HG03060 (cell line): ENCODE results near the gene COL23A1.
"Not testable (repeated sequence)": the region's sequence is repeated elsewhere in the genome, so short reads cannot be mapped to it uniquely, and the experiment has no call there.

ENCODE experiments used
- ATAC-seq: cut with Tn5 transposase; IDR thresholded peaks from one replicate; pipeline ENCODE4 v1.9.1; 2021; ENCODE audit warnings: low read depth, moderate number of reproducible peaks; ENCODE audit not compliant: unreplicated experiment

COL23A1 gene

GRCh38 chr5:178210073-178210535, 380.1 kb downstream of the COL23A1 start:
- ATAC-seq: no peak

DNA sequence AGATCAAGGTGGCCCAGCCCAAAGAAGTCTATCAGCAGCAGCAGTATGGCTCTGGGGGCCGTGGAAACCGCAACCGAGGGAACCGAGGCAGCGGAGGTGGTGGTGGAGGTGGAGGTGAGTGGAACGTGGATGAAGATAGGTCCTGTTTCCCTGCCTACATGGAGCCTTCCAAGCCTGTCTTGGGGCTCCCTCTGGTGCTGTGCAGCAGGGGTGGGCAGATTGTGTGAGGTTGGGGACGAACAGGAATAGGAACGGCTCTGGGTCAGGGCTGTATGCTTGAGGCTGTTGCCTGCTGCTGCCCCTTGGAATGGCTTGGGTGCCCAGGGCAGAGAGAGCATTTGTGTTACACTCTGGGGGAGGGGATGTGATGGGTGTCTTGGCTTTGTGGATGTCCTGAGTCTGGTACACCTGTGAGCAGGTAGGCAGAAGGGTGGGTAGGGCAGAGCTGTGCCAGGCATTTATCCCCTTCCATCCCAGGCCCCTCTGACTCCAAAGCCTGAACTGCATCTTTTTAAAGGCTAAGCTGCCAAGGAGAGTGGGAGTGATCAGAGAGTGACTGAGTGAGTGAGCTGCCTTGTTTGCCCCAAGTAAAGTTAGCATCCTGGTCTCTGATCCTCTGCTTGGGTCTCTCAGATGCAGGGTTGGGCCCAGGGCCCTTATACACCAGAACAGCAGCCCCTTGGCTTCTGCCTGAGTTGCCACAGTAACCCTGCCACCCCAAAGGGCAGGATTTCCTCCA, 380.7 kb downstream of the COL23A1 start:
- ATAC-seq: no peak

GRCh38 chr5:178208540-178209227, 381.5 kb downstream of the COL23A1 start:
- ATAC-seq: no peak

DNA sequence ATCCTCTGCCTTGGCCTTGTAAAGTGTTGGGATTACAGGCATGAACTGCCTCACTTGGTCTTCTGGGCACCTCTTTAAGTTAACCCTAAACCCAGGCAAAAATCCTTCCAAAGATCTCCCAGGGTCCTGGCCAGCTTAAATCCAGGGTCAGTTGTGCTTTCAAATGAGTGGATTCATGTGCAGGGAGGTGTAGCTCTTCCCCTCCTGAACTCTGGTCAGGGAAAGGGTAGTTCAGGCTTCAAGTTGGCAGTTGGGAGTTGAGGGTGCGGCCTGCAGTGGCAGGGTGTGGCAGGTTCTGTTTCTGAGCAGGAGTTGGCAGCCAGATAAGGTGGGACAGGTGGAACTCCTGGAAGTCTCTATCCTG, 382.3 kb downstream of the COL23A1 start:
- no peak for ATAC-seq

GRCh38 chr5:178207183-178207916, 382.8 kb downstream of the COL23A1 start:
- no peak for ATAC-seq

- no peak for ATAC-seq
These were observed 383.8 kb downstream of the COL23A1 start for GRCh38 chr5:178206166-178207101.

- ATAC-seq: no peak
These were observed 384.5 kb downstream of the COL23A1 start for GRCh38 chr5:178205749-178206047.

DNA sequence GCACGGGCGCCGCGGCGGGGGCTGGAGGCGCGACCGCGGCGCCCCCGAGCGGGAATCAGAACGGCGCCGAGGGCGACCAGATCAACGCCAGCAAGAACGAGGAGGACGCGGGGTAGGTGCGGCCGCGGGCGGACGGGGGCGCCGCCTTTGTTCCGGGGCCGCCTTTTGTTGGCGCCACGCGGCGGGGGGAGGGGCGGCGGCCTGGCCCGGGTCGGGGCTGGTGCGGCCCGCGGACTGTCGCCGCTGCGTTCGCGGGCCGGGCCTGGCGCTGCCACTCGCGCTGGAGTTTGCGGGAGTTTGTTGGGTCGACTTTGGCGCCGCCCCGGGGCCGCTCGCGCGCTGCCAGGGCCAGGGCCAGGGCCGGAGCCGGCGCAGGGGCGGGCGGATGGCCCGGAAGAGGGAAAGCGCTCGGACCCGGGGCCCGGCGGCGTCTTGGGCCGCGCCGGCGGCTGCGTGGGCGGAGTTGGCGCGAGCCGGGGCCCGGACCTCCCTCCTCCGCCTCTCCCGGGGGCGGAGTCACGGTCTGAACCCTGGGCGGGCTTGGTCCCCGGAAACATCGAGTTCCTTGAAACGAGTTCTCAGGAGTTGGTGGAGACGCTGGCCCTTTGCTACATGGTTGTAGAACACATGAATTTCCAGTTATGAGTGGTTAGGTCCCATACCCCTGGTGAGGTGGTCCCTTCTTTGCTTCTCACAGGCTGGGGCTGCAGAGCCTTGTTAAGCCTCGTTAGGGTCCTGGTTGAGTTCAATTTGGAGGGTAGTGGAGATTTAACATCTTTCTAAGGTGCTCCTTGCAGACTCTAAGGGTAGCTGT, 385.1 kb downstream of the COL23A1 start:
- no peak for ATAC-seq

DNA sequence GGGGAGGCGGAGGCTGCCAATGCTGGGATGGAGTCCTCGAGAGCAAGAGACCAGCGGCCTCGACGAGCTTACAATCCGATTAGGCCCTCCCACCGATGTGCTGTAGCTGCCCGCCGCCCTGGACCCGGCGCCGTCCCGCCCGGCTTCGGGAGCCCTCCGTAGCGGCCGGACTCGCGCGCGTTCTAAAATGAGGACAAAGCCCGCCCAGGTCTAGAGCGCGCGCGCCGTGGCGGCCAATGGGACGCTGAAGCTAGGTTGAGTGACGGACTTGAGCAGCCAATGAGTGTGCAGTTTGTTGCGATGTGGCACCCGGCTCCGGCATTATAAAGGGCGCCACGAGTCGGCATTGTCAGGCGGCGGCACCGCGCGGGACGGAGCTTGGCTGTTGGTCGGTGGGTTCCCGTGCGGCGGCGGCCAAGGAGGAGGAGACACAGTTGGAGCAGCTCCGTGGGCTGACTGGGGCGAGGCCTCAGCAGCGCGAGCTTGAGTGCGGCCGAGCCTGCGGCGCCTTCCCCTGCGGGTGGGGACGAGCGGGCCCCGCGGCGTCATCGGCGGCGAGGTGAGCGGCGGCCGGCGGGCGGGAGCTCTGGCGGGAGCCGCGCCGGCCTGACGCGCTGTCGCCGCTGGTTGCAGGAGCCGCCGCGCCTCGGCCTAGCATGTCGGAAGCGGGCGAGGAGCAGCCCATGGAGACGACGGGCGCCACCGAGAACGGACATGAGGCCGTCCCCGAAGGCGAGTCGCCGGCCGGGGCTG, 385.8 kb downstream of the COL23A1 start, which contains the start of gene HNRNPAB:
TSS of gene HNRNPAB (plus strand) at position 352 of the 753 bp plus-strand sequence. CDS start at position 657, 305 bp downstream.
- peak; percentile 81 for ATAC-seq

DNA sequence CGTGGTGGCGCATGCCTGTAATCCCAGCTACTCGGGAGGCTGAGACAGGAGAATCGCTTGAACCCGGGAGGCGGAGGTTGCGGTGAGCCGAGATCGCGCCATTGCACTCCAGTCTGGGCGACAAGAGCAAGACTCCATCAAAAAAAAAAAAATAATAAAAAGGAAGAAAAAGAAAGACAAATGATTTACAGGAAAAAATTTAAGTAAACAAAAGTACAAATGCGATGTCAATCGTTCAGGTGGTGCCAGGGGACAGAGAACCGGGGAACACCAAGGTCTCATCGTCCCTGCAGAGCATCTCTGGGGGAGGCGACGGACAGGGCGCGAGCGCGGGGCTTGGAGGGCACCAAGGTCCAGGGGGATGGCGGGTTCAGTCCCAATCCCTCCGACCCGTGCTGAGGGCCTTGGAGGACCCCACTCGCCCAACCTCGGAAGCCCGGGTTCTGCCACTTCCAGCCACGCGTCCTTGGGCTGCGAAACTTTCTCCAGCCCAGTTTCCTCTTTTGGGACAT, 386.5 kb downstream of the COL23A1 start:
- no peak for ATAC-seq

GRCh38 chr5:178202541-178202940, 387.7 kb downstream of the COL23A1 start:
- ATAC-seq: no peak

DNA sequence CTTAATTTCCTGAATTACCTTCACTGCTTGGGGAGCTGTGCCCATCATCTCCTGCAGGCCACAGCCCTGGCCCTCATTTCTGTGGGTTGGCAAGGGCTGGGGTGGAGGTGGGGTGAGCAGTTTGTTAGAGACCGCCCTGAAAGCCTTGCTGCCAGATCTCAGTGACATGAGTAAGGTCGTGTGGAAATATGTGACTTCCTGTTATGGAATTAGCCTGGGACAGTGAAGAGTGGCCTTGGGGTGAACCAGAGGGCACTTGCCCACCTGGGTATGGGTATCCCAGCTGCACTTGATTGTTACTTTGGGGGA, 388.3 kb downstream of the COL23A1 start:
- ATAC-seq: no peak

DNA sequence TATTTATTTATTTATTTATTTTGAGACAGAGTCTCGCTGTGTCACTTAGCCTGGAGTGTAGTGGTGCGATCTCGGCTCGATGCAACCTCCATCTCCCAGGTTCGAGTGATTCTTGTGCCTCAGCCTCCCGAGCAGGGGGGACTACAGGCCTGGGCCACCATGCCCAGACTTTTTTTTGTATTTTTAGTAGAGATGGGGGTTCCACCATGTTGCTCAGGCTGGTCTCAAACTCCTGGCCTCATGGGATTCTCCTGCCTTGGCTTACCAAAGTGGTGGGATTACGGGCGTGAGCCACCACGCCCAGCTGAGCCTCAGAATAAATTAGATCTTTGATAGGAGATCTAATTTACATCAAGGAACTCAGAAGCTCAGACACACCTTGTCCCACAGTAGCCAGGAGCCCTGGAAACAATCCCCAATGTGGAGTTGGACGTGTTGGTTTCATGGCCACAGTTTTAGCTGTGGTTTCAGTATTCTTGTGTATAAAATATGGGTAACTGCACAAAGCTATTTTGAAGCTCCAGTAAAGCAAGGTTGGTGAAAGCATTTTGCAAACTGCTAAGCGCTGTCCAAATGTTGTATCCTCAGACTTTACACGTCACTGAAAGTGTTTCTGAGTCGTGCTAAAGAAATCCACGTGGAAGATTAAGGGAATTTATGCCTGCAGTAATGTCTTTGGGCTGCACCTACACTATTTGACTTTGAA, 388.8 kb downstream of the COL23A1 start:
- ATAC-seq: no peak

- ATAC-seq: no peak
These were observed 390.4 kb downstream of the COL23A1 start for GRCh38 chr5:178199581-178200434.

- ATAC-seq: no peak
These were observed 391.5 kb downstream of the COL23A1 start for GRCh38 chr5:178198706-178199105.

DNA sequence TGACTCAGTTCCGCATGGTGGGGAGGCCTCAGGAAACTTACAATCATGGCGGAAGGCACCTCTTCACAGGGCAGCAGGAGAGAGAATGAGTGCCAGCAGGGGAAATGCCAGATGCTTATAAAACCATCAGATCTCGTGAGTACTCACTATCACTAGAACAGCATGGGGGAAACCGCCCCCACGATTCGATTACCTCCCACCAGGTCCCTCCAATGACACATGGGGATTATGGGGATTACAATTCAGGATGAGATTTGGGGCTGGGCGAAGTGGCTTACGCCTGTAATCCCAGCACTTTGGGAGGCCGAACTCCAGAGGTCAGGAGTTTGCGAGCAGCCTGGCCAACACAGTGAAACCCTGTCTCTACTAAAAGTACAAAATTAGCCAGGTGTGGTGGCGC, 392.0 kb downstream of the COL23A1 start:
- ATAC-seq: not testable (repeated sequence)

DNA sequence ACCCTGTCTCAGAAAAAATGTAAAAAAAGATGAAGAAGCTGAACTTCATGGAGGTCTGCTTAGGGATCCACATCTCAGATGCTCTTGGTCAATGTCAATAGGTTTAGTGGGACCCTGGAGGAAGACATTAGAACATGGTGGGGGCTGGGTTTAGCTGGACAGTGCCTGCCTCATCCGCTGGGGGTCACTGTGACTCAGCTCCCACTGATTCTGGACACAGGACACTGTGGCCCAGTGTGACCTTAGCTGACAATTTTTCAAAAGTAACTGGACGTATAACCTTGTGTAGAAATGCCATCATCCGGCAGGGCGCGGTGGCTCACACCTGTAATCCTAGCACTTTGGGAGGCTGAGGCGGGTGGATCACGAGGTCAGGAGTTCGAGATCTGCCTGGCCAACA, 393.2 kb downstream of the COL23A1 start:
- no peak for ATAC-seq
